Measurements from ENCODE around the gene TTC7B. TPM values are rescaled to one million over a fixed set of nuclear protein-coding genes. Genes with fewer than 3 reads are reported as not detected.

TTC7B gene
- total RNA-seq, 1 donor from 2014 or later = 46.0 TPM

DNA sequence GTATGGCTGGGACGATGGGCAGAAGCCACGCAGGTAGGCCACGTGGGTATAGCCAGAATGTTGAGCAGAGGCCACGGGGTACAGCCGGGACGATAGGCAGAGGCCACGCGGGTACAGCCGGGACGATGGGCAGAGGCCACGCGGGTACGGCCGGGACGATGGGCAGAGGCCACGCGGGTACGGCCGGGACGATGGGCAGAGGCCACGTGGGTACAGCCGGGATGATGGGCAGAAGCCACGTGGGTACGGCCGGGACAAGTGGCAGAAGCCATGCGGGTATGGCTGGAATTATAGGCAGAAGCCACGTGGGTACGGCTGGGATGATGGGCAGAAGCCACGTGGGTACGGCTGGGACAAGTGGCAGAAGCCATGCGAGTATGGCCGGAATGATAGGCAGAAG is 195.0 kb downstream of the TTC7B start:
- no peak overlapping the region for H3K4me3 ChIP-seq (ENCODE audit: low read depth, low read length)
- TF ChIP-seq CTCF (IDR thresholded peaks at IDR 0.05; ENCODE audit: insufficient read depth, low read length, poor library complexity, severe bottlenecking) = no peak
- DNase-seq (ENCODE audit: low read depth) = no peak
- H3K36me3 ChIP-seq (ENCODE audit: control insufficient read depth, insufficient read depth, low read length) = no peaks in the 10 kb centered on the region
- H3K27me3 ChIP-seq (ENCODE audit: control insufficient read depth, insufficient read depth, low read length) = no peaks in the 10 kb centered on the region

DNA sequence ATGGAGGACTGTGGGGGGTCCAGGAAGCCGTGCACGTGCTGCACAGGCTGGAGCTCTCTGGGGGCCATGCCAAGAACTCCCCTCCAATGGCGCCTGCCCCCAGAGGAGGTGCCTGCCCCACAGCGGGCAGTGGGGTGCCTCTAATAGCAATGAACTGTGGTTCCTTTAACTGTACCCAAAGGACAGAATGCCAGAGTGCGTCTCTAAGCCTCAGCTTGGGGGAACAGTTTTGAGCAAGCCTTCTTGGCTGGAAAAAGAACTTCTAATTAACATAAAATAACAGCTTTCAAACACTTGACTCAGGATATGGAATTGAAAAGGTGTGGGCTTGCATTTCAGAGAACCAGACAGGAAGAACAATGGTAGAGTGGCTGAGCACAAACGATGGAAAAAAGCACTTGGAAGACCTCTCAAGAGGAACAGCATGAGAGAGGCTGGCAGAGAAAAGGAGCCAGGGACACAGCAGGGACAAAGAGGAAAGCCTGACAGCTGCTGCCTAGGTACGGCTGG is 195.6 kb downstream of the TTC7B start:
- no peak for TF ChIP-seq CTCF (IDR thresholded peaks at IDR 0.05; ENCODE audit: insufficient read depth, low read length, poor library complexity, severe bottlenecking)
- Histone ChIP-seq H3K36me3 (ENCODE audit: control insufficient read depth, insufficient read depth, low read length) (no peaks in the 10 kb centered on the region), H3K27me3 (ENCODE audit: control insufficient read depth, insufficient read depth, low read length) (no peaks in the 10 kb centered on the region), H3K4me3 (ENCODE audit: low read depth, low read length) (no peak overlapping the region)
- no peak for DNase-seq (ENCODE audit: low read depth)

DNA sequence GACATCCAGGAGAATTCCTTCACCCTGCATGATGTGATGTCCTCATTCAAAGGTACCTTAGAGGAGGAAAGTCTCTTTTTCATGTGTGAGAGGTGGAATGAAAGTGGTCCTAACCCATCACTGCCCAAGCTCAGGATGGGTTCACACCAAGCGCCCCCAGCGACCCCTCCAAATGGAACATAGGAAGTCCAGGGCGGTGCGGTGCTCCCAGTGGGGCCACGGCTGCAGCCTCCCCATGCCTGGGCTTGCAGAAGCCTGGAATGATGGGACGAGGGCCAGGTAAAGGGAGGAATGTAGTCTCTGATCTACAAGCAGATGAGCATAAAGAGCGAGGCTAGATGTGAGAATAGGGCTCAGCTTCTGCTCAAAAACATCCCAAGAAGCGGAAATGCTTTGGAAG is 196.3 kb downstream of the TTC7B start:
- no peaks in the 10 kb centered on the region for H3K27me3 ChIP-seq (ENCODE audit: control insufficient read depth, insufficient read depth, low read length)
- no peak for TF ChIP-seq CTCF (IDR thresholded peaks at IDR 0.05; ENCODE audit: insufficient read depth, low read length, poor library complexity, severe bottlenecking)
- DNase-seq (ENCODE audit: low read depth) = no peak
- no peak overlapping the region for H3K4me3 ChIP-seq (ENCODE audit: low read depth, low read length)
- H3K36me3 ChIP-seq (ENCODE audit: control insufficient read depth, insufficient read depth, low read length) = no peaks in the 10 kb centered on the region

- TF ChIP-seq CTCF (IDR thresholded peaks at IDR 0.05; ENCODE audit: insufficient read depth, low read length, poor library complexity, severe bottlenecking) = no peak
- Histone ChIP-seq H3K36me3 (ENCODE audit: control insufficient read depth, insufficient read depth, low read length) (no peaks in the 10 kb centered on the region), H3K27me3 (ENCODE audit: control insufficient read depth, insufficient read depth, low read length) (no peaks in the 10 kb centered on the region), H3K4me3 (ENCODE audit: low read depth, low read length) (no peak overlapping the region)
- no peak for DNase-seq (ENCODE audit: low read depth)
These were observed 198.3 kb downstream of the TTC7B start for GRCh38 chr14:90617961-90618360.

DNA sequence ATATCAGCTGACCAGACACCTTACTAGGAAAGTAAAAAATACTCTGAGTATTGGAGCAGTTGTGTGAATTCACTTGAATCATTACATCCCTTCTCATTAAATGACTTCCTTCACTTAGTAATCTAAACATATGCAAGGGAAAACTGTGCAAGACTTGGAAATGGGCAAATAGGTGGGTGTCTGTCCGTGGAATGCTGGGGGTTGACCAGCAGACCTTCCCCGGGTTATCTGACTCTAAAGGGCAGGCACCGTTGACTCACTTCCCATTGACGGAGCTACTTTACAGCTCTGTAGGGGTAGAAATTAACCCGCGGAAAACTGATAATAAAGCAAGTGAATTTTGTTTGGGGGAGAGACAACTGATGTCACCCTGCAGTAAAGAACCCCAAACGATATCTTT is 199.3 kb downstream of the TTC7B start:
- no peak for DNase-seq (ENCODE audit: low read depth)
- no peak for TF ChIP-seq CTCF (IDR thresholded peaks at IDR 0.05; ENCODE audit: insufficient read depth, low read length, poor library complexity, severe bottlenecking)
- Histone ChIP-seq H3K27me3 (ENCODE audit: control insufficient read depth, insufficient read depth, low read length) (no peaks in the 10 kb centered on the region), H3K4me3 (ENCODE audit: low read depth, low read length) (no peak overlapping the region), H3K36me3 (ENCODE audit: control insufficient read depth, insufficient read depth, low read length) (no peaks in the 10 kb centered on the region)

DNA sequence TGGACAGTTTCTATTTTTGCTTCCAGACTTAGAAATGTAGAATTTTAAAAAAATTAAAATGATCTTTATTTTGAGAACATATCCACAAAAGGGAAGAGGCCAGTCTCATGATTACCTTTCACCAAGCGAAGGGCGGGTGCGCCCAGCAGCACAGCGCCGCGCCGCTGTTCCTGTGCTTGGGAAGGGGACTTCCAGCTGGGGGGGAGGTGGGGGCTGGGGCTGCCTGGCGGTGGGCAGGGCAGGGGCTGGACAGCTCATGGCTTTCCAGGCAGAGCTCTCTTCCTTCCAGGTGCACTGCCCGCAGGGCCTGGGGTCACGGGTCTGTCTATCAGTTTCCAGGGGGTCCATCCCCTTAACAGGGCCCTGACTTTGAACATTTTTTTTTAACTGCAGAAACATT is 199.9 kb downstream of the TTC7B start:
- no peak overlapping the region for H3K4me3 ChIP-seq (ENCODE audit: low read depth, low read length)
- TF ChIP-seq CTCF (IDR thresholded peaks at IDR 0.05; ENCODE audit: insufficient read depth, low read length, poor library complexity, severe bottlenecking) = no peak
- DNase-seq (ENCODE audit: low read depth) = no peak
- H3K27me3 ChIP-seq (ENCODE audit: control insufficient read depth, insufficient read depth, low read length) = no peaks in the 10 kb centered on the region
- no peaks in the 10 kb centered on the region for H3K36me3 ChIP-seq (ENCODE audit: control insufficient read depth, insufficient read depth, low read length)
